ENCODE results near the gene SHB. TPM values are rescaled to one million over a fixed set of nuclear protein-coding genes. Genes with fewer than 3 reads are reported as not detected.

The SHB gene
- total RNA-seq, 1 donor from 2014 or later, result 13.3 TPM

DNA sequence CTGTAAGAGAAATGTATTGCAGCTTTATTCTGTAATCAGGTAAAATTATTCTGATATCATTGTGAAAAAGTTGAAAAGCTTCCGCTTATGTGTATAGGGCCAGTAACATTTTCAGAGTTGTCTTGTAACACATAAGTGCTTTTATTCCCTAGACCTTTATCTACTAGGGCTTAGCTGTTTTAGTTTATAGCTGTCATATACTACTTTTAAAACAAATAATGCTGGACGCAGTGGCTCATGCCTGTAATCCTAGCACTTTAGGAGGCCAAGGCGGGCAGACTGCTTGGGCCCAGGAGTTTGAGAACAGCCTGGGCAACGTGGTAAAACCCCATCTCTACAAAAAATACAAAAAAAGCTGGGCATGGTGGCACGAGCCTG, 198.2 kb downstream of the SHB start:
- no peak for DNase-seq (ENCODE audit: low read depth)

DNA sequence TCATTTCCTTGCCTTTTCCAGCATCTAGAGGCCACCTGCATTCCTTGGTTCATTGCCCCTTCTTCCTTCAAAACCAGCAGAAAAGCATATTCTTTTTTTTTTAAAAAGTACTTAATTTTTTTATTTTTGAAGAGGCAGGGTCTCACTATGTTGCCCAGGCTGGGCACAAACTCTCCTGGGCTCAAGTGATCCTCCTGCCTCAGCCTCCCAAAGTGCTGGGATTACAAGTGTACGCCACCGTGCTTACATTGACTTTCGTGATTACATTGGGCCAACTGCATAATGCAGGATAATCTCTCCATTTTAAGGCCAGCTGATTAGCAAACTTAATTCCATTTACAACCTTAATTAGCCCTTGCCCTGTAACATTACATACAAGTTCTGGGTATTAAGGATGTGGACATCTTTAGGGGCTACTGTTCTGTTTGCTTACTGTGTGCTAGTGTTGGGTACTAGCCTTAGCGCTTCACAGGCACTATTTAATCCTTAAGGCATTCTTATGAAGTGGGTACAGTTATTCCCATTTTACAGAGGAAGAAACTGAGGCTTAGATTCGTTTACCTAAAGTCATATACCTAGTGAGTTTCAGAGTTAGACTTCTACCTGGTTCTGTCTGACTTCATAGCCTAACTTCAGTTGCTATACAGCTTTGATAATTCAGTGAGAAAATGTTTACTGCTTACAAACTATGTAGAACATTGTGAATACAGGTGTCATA, 198.8 kb downstream of the SHB start:
- no peak for DNase-seq (ENCODE audit: low read depth)

Other genes starting within 250 kb of the SHB start
- gene SLC25A51, start 165.1 kb downstream of the SHB start, total RNA-seq, result 40.1 and 41.5 TPM in 2 replicates

Measured in myocyte (in vitro differentiated cells).